Ovary (tissue), 3 donors: ENCODE measurements around the gene RYR2.

Experiments used
- CTCF ChIP-seq, 3 donors: fragments of 450-650 bp in 2 of 3; fragments of 200-600 bp in 1 of 3; IDR thresholded peaks; one replicate each; pipeline versions ENCODE4 v1.5.1 to v1.8.0; 2016 to 2022; ENCODE audit warnings: antibody characterized with exemption in 3 of 3, mild to moderate bottlenecking in 1 of 3
- POLR2A ChIP-seq: fragments of 450-650 bp; IDR thresholded peaks from one replicate; pipeline ENCODE4 v1.6.1; 2017; ENCODE audit warnings: antibody characterized with exemption, mild to moderate bottlenecking, moderate library complexity
- donor health status: DM: no; HTN: no; CAD: no.

- TF ChIP-seq CTCF (IDR thresholded peaks at IDR 0.05): no peak
- TF ChIP-seq POLR2A: no peak
These were observed 429.4 kb downstream of the RYR2 start for GRCh38 chr1:237471377-237471776.
